T-helper 2 cell treated with Interferon-gamma antibody and Interleukin-4, amounts not matched to agents 100 ng/mL and 5 ng/mL, for 36 hours (primary cell): ENCODE results near the gene KRTAP1-5. TPM values are rescaled to one million over a fixed set of nuclear protein-coding genes. Genes with fewer than 3 reads are reported as not detected.
"Not testable (repeated sequence)": the region's sequence is repeated elsewhere in the genome, so short reads cannot be mapped to it uniquely, and the experiment has no call there.

Source experiments
- intact Hi-C: fragments of 100-400 bp; cut with micrococcal nuclease; formaldehyde crosslinking; loops from one replicate; pipeline ENCODE4 v1.15.1; 2023
- total RNA-seq: library from RNA; stranded (reverse); gene quantifications from 2 replicates; pipeline ENCODE4 v1.2.3, GENCODE V29; 2022

The KRTAP1-5 gene, protein sequence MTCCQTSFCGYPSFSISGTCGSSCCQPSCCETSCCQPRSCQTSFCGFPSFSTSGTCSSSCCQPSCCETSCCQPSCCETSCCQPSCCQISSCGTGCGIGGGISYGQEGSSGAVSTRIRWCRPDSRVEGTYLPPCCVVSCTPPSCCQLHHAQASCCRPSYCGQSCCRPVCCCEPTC
- total RNA-seq, result not detected in 2 replicates

DNA sequence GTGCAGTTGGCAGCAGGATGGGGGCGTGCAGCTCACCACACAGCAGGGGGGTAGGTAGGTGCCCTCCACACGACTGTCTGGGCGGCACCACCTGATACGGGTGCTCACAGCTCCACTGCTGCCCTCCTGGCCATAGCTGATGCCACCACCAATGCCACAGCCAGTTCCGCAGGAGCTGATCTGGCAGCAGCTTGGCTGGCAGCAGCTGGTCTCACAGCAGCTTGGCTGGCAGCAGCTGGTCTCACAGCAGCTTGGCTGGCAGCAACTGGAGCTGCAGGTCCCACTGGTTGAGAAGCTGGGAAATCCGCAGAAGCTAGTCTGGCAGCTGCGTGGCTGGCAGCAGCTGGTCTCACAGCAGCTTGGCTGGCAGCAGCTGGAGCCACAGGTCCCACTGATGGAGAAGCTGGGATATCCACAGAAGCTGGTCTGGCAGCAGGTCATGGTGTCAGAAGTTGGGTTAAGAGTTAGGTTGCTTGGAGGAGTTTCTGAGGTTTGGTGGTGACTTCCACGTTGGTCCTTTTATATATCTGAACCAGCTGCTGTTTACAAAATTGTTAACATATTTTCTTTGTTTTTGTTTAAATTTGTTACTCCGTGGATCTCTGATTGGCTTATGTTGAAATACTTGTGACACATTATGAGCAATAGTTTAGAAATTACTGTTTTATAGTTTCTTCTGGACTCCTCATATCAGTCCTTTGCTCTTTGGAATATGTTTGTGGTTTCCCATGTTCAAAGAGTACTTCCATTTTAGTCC, at the start of gene KRTAP1-5:
TSS of gene KRTAP1-5 (minus strand) at position 494 of the 757 bp plus-strand sequence. CDS start at position 441, 53 bp downstream.
- intact Hi-C loops, result no loop called here

DNA sequence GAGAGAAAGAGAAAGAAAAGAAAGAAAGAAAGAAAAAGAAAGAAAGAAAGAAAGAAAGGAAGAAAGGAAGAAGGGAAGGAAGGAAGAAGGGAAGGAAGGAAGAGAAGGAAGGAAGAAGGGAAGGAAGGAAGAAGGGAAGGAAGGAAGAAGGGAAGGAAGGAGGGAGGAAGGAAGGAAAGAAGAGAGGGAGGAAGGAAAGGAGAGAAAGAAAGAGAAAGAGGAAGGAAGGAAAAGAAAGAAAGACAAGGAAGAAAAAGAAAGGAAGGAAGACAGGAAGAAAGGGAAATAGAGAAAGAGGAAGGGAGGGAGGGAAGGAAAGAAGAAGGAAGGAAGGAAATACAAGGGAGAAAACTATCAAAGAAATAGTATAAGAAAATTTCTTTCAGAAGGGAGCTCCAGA, 49.8 kb upstream of the KRTAP1-5 start:
- intact Hi-C loops, result no loop called here

DNA sequence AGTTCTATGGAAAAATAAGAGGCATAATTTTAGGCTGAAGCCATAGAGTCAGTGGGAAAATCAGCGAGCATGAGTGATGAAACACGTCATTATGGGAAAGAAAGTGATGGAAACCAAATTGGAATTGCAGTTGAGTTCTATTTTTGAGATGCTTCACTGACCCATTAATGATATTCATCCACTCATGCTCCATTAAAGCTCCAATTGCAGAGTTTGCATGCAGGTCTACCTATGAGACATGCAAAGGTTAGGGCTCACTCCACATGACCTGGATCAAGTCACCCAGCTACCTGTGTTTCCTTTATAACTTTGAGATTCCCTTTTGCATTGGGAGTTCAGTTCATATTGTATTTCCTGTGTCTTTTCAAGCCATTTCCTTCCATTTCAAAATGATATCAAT, 46.7 kb upstream of the KRTAP1-5 start:
- intact Hi-C loops, result no loop called here

DNA sequence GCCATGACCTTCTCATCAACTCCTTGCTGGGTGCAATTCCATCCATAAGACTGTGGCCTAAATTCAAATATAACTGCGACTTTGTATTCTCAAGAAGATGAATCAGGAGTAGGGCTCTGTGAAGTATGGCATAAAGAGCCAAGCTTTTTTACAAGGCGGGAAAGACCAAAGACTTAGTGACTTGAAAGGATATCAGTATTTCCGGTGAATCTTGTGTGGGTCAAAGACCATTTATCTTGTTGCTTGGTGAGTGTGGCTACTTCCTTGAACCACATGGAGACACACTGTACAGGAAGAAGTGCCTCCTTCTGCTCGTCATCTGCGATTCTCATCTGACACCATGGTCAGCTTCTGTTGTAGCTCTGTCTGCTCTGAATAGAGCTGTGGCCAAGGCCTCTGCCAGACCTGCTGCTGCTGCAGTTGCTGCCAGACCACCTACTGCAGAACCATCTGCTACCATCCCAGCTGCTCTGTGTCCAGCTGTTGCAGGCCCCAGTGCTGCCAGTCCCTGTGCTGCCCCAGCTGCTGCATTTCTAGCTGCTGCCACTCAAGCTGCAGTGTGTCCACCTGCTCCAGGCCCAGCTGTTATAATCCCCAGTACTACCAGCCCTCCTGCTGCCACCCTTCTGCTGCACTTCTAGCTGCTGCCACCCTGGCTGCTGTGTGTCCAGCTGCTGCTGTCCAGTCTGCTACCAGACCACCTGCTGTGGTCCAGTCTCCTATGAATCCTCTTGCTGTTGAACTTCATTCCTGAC, 44.8 kb upstream of the KRTAP1-5 start:
- intact Hi-C loops, result no loop called here

DNA sequence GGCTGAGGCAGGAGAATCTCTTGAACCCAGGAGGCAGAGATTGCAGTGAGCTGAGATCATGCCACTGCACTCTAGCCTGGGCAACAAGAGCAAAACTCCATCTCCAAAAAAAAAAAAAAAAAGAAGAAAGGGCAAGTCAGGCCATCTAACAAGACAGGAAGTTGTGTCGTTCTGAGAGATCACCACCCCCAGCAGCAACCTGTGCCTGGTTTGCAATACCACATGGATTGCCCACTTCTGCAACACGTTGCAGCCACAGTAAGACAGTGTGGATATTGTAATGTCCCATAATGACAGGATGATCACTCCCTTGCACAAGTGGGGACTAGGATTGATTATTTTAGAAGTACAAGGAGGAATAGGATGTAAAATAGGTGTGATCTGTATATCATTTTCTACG, 42.0 kb upstream of the KRTAP1-5 start:
- intact Hi-C loops, result no loop called here

DNA sequence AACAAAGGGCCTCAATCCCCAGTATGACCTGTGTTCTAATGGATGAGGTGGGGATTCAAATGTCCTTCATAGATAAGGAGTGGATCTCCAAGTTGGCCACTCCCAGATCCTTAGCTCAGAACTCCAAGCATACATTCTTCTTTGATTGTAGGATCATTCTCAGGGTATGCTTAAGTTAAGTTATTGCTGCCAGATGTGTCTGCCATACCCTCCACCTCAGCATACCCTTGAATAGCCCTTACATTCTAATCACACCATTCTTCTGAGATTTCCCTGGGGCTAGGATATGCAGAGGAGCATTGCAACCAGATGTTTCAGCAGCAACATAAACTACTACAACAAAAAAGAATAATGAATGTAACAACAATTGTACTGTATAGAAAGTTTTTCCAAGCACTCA, 40.3 kb upstream of the KRTAP1-5 start:
- intact Hi-C loops, result no loop called here

DNA sequence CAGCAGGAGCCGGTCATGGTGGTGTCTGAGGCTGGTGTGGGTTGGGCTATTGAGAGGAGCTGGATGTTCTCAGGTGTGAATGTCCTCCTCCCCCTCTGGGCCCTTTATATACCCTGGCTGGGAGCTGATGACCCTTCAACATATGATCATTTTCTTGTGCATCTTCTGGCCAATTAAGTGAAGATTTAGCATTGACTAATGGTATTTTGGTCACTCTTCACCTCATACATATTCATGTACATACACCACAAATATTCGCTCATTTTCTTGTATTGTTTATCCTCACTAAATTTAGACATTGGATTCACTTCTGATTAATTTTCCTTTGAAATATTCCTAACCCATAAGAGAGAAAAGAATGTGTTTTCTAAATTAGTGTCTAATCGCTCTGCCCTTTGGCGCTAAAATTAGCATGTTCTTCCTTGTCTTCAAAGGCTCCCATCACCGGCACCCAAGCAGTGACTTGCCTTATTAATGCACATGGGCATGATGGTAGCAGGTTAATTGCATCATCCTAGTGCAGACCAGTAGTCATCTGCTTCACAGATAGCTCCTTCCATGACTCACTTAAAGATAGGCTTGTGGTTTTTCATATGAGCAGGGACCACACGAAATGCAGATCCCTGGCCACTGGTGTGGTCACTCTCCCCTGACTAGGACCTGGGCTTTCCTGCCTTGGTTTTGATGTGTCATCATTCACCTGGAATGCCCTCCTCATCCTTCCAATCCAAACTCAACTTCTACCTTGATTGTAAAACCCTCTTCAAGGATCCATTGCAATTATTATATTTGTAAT, 39.0 kb upstream of the KRTAP1-5 start, which contains the start of gene KRTAP2-4:
TSS of gene KRTAP2-4 (minus strand) at position 51 of the 796 bp plus-strand sequence. CDS start at position 17, 34 bp downstream.
- intact Hi-C loops, result no loop called here

DNA sequence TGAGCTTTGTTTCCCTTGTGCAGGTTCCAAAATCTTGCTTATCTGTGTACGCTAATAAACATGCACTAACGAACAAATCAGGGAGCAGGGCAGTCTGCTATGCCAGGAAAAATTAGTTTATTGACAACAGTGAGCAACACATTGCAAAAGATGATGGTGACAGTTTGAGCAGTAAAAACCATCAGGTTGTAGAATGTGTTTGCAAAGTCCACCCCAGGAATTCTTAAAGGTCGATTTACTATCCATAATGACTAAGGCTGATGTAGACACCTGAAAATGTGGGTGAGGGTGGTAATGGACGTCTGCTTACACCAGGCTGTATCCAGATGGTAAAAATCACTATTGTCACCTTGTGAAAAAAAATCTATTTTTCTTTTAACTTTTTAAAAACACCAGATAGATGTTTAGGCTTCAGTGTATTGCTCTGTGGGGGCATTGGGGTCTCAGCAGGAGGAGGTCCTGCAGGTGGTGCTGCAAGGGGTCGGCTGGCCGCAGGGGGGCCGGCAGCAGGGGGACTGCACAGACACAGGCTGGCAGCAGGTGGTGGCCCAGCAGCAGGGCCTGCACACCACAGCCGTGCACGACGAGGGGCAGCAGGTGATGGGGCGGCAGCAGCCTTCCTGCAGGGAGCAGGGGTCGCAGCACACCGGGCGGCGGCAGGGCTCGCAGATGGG, 38.1 kb upstream of the KRTAP1-5 start:
- intact Hi-C loops, result not testable (repeated sequence)

DNA sequence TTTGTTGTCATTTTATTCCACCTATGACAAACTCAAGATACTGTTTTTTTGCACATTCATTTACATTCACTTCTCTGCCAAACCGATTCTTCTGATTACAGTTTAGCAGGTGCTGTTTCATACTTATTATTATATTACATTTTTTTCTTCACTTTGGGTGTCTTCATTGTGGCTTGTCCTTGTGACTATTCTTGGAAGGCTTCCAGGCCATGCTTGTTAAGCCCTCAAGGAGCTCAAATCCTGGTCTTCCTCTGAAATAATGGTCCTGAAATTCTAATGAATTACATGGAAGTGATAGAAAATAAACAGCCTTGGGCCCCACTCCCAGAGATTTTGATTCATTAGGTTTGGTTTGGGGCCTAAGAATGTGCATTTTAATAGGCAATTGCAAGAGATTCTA, 37.3 kb upstream of the KRTAP1-5 start:
- intact Hi-C loops, result no loop called here

DNA sequence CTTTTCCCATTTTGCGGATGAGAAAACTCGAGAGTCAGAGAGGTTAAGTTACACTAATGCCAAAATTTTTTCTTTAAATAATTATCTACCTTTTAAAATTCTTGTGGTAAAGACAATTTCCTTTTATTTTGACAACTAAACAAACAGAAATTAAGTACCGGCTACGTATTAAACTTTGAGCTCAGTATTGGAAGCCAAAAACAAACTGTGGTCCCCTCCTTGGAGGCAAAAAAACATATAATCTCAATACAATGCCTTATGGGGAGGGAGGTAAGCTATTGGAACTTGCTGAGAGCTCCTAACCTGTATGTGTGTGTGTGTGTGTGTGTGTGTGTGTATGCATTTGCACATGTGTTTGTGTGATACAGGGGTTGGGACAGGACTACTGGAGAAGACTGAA, 36.4 kb upstream of the KRTAP1-5 start:
- intact Hi-C loops, result no loop called here

DNA sequence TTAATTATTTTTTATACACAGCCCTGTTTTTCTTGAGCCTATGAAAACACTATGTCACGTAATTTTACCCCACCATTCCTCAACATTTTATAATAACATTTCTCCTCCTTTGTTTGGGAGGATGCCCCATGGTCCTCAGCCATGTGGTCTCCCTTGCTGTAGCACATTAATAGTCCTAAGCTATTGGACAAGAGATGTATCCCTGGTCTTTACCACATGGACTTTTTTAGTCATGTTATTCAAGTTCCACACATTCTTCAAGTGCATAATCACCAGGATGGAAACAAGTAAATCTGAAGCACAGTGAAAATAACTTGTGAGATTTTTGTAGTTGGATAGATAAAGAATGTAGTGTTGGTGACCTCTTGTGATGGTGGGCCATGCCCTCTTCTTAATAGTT, 35.0 kb upstream of the KRTAP1-5 start:
- intact Hi-C loops, result no loop called here

DNA sequence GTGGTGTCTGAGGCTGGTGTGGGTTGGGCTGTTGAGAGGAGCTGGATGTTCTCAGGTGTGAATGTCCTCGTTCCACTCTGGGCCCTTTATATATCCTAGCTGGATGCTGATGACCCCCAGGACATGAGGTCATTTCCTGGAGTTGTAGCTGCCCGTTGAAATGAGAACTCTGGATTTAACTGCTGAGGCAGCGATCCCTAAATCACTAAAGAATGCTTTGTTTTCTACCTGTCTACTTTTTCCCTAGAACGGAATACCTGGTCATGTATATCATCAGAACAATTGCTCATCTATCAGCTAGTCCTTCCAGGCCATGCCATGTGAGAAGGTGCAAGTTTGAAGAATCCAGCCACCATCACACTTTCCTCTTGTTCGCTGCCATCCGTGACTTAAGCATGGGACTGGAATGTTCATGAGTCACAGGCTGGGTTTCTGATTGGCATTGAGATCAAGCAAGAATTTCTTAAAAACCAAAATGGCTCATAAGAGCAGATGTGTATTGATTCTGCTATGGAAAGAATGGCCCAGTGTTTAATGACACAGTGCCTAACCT, 33.1 kb upstream of the KRTAP1-5 start, which contains the start of gene KRTAP2-3:
TSS of gene KRTAP2-3 (minus strand) at position 63 of the 553 bp plus-strand sequence. CDS start 64 bp downstream, outside the sequence.
- intact Hi-C loops, result no loop called here

DNA sequence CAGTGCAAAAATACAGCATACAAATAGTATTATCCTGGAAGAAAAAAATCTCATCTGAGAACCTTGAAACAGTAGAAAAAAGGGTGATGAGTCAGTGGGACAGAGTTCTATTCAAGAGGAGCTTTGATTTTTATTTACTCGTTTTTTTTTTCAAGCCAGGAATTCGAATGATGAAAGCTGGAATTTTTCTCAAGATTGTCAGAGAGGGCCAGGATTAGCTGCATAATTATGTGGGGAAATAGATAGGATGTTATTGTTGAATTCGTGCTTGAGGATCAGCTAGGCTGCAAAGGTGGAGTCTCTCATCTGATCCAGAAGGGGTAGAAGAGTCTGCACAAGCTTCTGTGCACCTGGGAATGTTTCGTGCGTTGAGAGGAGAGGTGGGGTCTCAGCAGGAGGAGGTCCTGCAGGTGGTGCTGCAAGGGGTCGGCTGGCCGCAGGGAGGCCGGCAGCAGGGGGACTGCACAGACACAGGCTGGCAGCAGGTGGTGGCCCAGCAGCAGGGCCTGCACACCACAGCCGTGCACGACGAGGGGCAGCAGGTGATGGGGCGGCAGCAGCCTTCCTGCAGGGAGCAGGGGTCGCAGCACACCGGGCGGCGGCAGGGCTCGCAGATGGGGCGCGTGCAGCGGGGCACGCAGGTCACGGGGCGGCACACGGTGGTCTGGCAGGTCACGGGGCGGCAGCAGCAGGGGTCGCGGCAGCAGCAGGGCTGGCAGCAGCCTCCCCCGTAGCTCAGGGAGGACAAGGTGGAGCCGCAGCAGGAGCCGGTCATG, 32.5 kb upstream of the KRTAP1-5 start:
- intact Hi-C loops, result not testable (repeated sequence)

DNA sequence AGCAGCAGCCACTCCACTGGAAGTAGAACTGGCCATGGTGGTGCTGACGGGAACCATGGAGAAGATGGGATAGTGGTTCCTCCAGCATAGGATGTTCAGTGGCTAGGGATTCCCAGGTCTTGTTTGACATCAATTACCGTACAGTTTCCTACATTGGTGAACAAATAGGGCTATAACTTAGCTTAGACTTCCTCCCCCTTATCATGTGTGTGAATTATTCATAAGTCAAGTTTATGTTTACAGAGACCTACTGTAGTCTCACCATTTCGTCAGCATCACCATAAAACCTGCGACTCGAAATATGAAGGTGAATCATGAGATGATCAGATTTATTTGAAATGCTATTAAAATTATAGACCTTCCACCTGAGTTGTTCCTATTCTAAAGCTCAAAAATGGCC, 31.7 kb upstream of the KRTAP1-5 start:
- intact Hi-C loops, result no loop called here

DNA sequence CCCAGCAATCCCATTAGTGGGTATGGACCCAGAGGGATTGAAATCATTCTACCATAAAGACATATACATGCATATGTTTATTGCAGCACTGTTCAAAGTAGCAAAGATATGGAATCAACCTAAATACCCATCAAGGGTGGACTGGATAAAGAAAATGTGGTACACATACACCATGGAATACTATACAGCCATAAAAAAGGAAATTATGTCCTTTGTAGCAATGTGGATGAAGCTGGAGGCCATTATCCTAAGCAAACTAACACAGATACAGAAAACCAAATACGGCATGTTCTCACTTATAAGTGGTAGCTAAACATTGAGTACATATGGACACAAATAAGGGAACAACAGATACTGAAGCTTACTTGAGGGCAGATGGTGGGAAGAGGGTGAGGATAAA, 30.5 kb upstream of the KRTAP1-5 start:
- intact Hi-C loops, result no loop called here

DNA sequence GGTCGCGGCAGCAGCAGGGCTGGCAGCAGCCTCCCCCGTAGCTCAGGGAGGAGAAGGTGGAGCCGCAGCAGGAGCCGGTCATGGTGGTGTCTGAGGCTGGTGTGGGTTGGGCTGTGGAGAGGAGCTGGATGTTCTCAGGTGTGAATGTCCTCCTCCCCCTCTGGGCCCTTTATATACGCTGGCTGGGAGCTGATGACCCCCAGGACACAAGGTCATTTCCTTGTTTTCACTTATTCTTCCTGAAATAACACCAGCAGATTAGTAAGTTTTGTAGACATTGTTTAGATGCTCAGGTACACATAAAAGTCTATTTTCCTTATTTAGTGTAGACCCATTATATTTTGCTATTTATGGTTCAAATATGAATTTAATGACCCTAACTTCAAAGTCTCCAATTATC, 28.1 kb upstream of the KRTAP1-5 start, which contains the start of gene KRTAP2-2:
TSS of gene KRTAP2-2 (minus strand) at position 101 of the 400 bp plus-strand sequence. CDS start at position 82, 19 bp downstream.
- intact Hi-C loops, result not testable (repeated sequence)

DNA sequence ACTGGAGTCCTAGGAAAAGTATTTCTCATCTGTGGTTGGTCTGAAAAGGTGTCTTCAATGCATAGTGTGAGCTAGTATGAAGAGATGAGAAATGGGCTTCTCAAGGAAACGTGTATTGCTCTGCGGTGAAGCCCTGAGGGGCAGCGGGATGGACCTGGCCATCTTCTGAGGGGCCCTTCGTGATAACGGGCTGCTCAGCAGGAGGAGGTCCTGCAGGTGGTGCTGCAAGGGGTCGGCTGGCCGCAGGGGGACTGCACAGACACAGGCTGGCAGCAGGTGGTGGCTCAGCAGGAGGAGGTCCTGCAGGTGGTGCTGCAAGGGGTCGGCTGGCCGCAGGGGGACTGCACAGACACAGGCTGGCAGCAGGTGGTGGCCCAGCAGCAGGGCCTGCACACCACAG, 27.5 kb upstream of the KRTAP1-5 start:
- intact Hi-C loops, result not testable (repeated sequence)

DNA sequence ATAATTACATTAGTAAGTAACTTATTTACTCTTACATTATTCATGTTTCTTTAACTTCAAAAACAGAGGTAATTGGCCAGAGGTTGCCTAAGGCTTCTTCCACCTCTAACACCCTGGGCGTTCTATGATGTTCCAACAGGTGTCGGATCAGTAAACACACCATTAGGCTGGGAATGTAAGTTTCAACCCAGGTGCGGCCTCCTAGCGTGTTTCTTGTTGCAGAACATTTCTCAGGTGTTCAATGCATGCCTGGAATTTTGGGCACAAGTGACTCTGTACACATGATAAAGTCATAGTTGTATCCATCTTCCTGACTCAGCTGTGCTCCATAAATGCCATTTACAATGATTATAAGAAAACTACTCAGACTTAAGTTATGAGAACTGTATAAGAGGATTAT, 27.0 kb upstream of the KRTAP1-5 start:
- intact Hi-C loops, result no loop called here

DNA sequence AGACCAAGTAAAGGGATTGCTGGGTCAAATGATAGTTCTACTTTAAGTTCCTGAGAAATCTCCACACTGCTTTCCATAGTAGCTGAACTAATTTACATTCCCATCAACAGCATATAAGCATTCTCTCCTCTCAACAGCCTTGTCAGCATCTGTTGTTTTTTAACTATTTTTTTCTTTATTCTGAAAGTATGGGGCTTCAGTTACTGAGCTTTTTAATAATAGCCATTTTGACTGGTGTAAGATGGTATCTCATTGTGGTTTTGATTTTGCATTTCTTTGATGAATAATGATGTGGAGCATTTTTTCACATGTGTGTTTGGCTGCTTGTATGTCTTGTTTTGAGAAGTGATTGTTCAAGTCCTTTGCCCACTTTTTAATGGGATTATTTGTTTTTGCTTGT, 25.6 kb upstream of the KRTAP1-5 start:
- intact Hi-C loops, result no loop called here
